CD4-positive, alpha-beta T cell treated with Interleukin-6 for 4 hours (primary cell): ENCODE data around the gene PRRT3.

Experiments used
- DNase-seq: peaks from one replicate; pipeline ENCODE4 v3.0.0-alpha.2; 2020; ENCODE audit warnings: mixed read lengths

The PRRT3 gene

GRCh38 chr3:9951962-9952805, at the start of gene PRRT3:
PRRT3 (minus strand) TSS chr3:9952408; CDS start chr3:9950115, 2,293 bp downstream.
- peak; percentile 65 for DNase-seq

GRCh38 chr3:10000686-10001085, 48.5 kb upstream of the PRRT3 start:
- no peak for DNase-seq

- no peak for DNase-seq
These were observed 42.1 kb upstream of the PRRT3 start for GRCh38 chr3:9994086-9994844.

GRCh38 chr3:9986230-9986725, 34.1 kb upstream of the PRRT3 start:
- no peak for DNase-seq

- DNase-seq, result no peak
These were observed 28.0 kb upstream of the PRRT3 start for GRCh38 chr3:9980251-9980650.

DNA sequence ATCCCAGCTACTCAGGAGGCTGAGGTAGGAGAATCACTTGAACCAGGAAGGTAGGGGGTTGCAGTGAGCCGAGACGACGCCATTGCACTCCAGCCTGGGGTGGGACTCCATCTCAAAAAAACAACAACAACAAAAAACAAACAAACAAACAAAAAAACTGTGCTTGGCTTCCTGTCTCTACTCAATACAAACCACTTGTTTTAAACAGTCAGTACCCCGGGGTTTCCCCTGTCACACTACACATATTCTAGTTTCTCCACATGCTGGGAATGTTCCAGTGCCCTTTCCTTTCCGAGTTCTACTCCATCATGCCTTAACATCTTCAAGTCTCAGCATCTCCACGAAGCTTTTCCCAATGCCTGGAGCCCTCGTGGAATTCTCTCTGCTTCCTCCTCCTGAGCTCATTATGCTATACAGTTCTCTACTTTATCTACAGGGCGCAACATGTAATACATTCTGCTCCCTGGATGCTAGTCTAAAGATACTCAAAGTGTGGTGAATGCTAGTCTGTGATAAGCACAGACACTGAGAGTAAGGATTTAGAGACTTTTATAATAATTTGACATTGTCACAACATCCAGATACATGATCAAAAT, 26.6 kb upstream of the PRRT3 start:
- no peak for DNase-seq

DNA sequence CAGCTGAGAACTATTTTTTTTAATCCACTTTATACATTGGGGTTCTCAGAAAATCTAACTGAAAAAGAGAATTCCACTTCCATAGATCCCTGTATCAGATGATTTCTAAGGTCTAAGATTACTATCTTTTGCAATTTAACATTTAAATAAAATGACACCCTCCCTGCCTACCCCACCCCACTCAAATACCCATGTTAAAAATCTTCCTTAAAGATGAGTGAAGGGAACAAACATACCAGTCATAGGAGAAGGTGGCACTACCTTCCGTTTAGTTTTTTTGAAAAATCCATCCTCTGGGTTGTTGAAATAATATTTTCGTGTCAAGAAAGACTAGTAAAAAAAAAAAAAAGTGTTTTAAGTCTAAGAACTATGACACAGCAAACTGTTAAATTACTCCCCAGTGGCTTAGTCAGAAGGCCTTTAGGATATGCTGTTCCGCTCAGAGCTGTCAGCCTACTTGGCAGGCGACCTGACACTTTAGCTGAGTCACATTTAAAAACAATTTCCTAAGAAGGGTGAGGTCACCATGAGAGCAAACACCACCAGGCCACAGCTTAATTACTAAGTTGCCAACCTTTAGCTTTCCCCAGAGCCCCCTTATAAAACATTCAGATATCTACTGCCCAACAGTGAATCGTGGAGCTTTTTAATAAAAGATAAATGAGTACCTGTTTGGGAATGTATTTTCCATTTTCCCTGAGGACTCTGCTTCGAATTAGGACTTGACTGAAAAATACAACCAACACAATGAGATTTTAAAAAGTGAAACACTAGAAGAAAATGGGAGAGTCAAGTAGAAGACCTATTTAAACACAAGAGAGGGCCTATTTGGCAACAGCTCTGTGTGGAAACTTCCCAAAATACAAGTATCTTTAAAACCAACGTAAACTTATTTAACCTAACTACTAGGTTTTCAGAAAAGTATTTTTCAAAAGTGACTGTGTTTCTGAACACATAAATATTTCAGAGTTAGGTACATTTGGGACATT, 24.8 kb upstream of the PRRT3 start:
- DNase-seq, result no peak

DNA sequence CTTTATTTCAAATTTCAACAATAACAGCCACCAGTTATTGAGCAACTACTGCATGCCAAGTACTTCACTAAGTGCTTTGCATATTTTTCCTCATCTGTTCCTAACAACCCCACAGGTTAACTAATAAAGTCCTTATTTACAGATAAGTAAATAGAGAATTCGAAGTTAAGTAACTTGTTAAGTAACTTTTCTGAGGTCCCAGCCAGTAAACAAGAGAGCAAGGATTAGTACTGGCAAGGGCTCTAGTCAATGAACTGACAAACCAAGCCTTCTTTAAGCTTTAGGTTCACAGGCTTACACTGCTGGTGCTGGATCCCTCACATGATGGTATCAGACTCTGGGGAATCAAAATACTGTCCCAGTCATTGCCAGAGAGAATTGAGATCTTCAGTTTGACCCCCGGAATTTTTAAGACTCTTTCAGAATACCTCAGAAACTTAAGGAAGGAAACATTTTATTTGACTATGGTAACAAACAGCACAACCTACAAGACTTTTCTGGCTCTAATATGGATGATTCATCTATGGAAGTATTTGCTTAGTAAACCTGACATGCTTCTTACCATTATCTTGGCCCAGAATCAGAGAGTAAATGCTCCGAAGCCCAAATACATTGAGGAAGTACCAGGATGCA, 17.9 kb upstream of the PRRT3 start:
- no peak for DNase-seq

- no peak for DNase-seq
These were observed 17.4 kb upstream of the PRRT3 start for GRCh38 chr3:9969632-9970019.

DNA sequence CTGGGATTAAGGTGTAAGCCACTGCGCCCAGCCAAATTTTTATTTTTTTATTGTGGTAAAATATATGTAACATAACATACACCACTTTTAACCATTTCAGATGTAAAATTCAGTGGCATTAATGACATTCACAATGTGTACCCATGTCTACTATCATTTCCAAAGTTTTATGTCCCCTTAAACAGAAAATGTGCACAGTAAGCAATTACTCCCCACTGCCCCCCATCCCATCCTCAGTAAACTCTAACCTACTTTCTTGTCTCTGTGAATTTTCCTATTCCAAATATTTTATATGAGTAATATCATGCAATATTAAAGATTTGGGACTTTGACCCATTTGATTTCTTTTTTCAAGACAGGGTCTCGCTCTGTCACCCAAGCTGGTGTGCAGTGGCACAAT, 14.6 kb upstream of the PRRT3 start:
- DNase-seq, result no peak

DNA sequence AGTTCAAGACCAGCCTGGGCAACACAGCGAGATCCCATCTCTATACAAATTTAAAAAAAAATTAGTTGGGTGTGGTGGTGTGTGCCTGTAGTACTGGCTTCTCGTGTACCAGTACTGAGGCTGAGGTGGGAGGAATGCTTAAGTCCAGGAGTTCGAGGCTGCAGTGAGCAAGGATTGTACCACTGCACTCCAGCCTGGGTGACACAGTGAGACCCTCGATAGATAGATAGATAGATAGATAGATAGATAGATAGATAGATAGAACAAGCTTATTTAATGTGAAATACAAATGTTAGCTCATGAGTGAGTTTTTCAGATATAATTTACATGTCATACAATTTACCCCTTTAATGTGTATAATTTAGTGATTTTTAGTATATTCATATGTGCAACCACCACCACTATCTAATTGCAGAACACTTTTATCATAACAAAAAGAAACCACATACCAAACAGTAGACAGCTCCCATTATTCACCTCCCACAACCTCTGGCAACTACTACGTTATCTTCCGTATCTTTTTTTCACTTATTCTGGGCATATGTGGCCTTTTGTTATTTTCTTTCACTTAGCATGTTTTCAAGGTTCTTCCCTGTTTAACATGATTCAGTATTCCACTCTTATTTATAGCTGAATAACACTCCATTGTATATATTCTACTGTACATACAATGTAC, 13.1 kb upstream of the PRRT3 start:
- DNase-seq, result no peak

DNA sequence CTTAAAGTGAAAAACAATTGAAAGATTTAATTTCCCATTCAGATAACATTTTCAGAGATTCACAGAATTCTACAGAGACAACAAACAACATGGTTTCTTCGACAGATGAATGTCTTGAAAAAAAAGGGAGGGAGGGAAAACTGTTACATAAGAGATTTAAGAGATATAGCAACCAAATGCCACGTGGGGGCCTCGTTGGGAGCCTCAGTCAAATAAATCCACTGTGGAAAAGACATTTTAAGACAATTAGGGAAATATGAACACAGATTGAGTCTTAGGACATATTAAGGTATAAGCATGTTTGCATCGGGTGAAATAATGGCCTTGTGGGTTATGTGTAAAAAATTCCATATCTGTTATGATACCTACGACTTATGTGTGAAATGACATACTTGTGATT, 5.0 kb upstream of the PRRT3 start:
- no peak for DNase-seq

GRCh38 chr3:9955611-9956352, 3.6 kb upstream of the PRRT3 start:
- no peak for DNase-seq

- no peak for DNase-seq
These were observed 2.9 kb upstream of the PRRT3 start for GRCh38 chr3:9955067-9955502.

DNA sequence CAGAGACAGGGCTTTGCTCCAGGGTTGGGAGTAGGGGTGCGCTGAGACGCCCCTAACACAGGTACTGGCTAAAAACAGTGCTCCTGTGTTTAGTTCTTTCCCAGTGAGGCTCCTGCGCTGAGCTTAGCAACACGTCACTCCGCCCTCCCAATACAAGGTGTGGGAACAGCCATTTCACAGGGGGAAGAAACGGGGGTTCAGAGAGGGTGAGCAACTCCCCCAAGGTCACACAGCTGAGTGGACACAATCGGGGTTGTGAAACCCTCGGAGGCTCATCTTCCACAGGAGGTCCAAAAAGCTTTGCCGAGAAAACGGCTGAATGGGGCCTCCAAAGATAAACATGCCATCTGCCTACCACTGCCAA, 628 bp downstream of the PRRT3 start:
- DNase-seq, result peak; percentile 5

DNA sequence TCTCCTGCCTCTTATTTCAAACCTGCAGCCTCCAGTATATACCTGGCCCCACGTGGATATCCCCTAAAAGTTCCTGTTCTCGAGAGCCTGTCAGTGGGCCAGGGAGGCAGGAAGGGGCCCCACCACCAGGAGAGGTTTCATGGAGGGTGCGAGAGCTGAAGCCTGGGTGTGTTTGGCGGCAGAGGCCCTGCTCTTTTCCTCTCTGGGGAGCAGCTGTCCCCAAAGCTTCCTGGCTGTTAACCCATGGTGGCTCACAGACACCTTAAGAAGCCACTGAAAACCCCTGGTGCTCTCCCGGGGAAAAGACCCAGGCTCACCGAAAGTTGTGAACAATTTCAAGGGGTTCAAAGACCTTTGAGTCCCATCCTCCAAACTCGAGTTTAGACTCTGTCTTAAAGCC, 1.1 kb downstream of the PRRT3 start:
- DNase-seq, result peak; percentile 20

DNA sequence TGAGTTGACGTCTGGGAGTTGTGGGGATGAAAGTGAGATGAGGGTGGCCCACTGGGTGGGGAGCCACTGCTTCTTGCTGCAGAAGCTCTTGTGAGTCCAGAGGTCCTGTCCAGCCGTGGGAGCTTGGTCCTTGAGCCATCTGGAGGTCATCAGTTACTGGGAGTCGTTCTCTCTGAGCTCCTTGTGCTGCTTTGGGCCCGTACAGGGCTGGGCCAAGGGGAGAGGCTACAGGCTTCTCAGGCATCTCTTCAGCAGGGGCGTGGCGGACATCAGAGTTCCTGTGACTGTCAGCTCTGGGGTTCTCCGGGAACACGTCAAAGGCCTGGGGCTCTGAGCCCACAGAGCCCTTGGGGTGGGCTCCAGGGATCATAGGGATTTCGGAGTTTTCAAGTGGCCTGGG, 2.6 kb downstream of the PRRT3 start:
- no peak for DNase-seq

GRCh38 chr3:9949115-9949514, 3.1 kb downstream of the PRRT3 start:
- no peak for DNase-seq

- DNase-seq, result no peak
These were observed 3.6 kb downstream of the PRRT3 start for GRCh38 chr3:9948586-9948985.
